GM19239 (cell line): ENCODE data around the gene SLC9A1.
A peak's percentile ranks its signal among the peaks of the same experiment; 100 is the strongest.
"Not testable (repeated sequence)": the region's sequence is repeated elsewhere in the genome, so short reads cannot be mapped to it uniquely, and the experiment has no call there.

Experiments used
- DNase-seq: peaks from one replicate; pipeline ENCODE4 v3.0.0; 2011; ENCODE audit warnings: low spot score; ENCODE audit not compliant: insufficient read length
- FAIRE-seq: peaks from 2 replicates; lab custom pipeline; 2011; peaks lifted over from hg19 to GRCh38; lab: Jason Lieb, UNC

Gene SLC9A1

GRCh38 chr1:27154991-27155781 lies at the start of gene SLC9A1:
Gene SLC9A1, minus strand, starts transcription at chr1:27155125. Its CDS starts 791 bp downstream, at chr1:27154334.
- FAIRE-seq (peak; percentile 87), DNase-seq (peak; percentile 85)

- no peak for DNase-seq
Measured at GRCh38 chr1:27203946-27204345, 49.0 kb upstream of the SLC9A1 start.

GRCh38 chr1:27201295-27201694 lies 46.4 kb upstream of the SLC9A1 start:
- no peak for FAIRE-seq
- DNase-seq: no peak

More at GRCh38 chr1:27203946-27204345, 49.0 kb upstream of the SLC9A1 start:
- FAIRE-seq: no peak

- DNase-seq (no peak), FAIRE-seq (no peak)
Measured at GRCh38 chr1:27193194-27193593, 38.3 kb upstream of the SLC9A1 start.

- DNase-seq (no peak), FAIRE-seq (no peak)
Measured at GRCh38 chr1:27192039-27192529, 37.2 kb upstream of the SLC9A1 start.

GRCh38 chr1:27184665-27185064 lies 29.7 kb upstream of the SLC9A1 start:
- DNase-seq, FAIRE-seq: not testable (repeated sequence)

- no peak for FAIRE-seq
Measured at GRCh38 chr1:27179979-27180378, 25.1 kb upstream of the SLC9A1 start.

GRCh38 chr1:27179379-27179778 lies 24.5 kb upstream of the SLC9A1 start:
- DNase-seq (no peak), FAIRE-seq (no peak)

More at GRCh38 chr1:27179979-27180378, 25.1 kb upstream of the SLC9A1 start:
- no peak for DNase-seq

GRCh38 chr1:27176954-27177353 lies 22.0 kb upstream of the SLC9A1 start:
- no peak for DNase-seq
- no peak for FAIRE-seq

- FAIRE-seq (no peak), DNase-seq (no peak)
Measured at GRCh38 chr1:27176323-27176722, 21.4 kb upstream of the SLC9A1 start.

- not testable (repeated sequence) for FAIRE-seq, DNase-seq
Measured at GRCh38 chr1:27172992-27173391, 18.1 kb upstream of the SLC9A1 start.

- FAIRE-seq (no peak), DNase-seq (no peak)
Measured at GRCh38 chr1:27166929-27167328, 12.0 kb upstream of the SLC9A1 start.

GRCh38 chr1:27166351-27166802 lies 11.5 kb upstream of the SLC9A1 start:
- DNase-seq (no peak), FAIRE-seq (no peak)

GRCh38 chr1:27163093-27163492 lies 8.2 kb upstream of the SLC9A1 start:
- no peak for FAIRE-seq
- no peak for DNase-seq

GRCh38 chr1:27162090-27162489 lies 7.2 kb upstream of the SLC9A1 start:
- DNase-seq (no peak), FAIRE-seq (no peak)

GRCh38 chr1:27161594-27161993 lies 6.7 kb upstream of the SLC9A1 start:
- peak; percentile 42 for FAIRE-seq

GRCh38 chr1:27157194-27157593 lies 2.3 kb upstream of the SLC9A1 start:
- DNase-seq: no peak
- no peak for FAIRE-seq

More at GRCh38 chr1:27161594-27161993, 6.7 kb upstream of the SLC9A1 start:
- no peak for DNase-seq

- FAIRE-seq: peak; percentile 8
Measured at GRCh38 chr1:27154469-27154990, 395 bp downstream of the SLC9A1 start.

GRCh38 chr1:27153927-27154358 lies 982 bp downstream of the SLC9A1 start:
- DNase-seq (no peak), FAIRE-seq (no peak)

More at GRCh38 chr1:27154469-27154990, 395 bp downstream of the SLC9A1 start:
- DNase-seq: no peak

- DNase-seq (no peak), FAIRE-seq (no peak)
Measured at GRCh38 chr1:27153549-27153886, 1.4 kb downstream of the SLC9A1 start.

GRCh38 chr1:27152829-27153548 lies 1.9 kb downstream of the SLC9A1 start:
- no peak for FAIRE-seq
- DNase-seq: no peak
